SK-N-SH (cell line): ENCODE data around the gene NRG3. TPM values are rescaled to one million over a fixed set of nuclear protein-coding genes. Genes with fewer than 3 reads are reported as not detected.

ENCODE experiments used
- CTCF ChIA-PET: fragments of 300-600, 350-600 bp; formaldehyde crosslinking; extraction: SDS; loops from one replicate; lab custom pipeline; 2021; lab: Yijun Ruan, JAX
- POLR2A ChIA-PET: fragments of 350-600 bp; sonication (Branson Sonifier 250); formaldehyde crosslinking; extraction: SDS; loops from one replicate; lab custom pipeline; 2020; ENCODE audit warnings: antibody characterized with exemption, inconsistent platforms; lab: Yijun Ruan, JAX
- DNase-seq: peaks from one replicate; pipeline ENCODE4 v3.0.0; 2012
- H2AFZ ChIP-seq: fragments of 200-600 bp; sonication (generic); 2 replicates; pipeline ENCODE4 v1.8.1; 2016; ENCODE audit warnings: antibody characterized with exemption, mild to moderate bottlenecking, low read depth
- H3F3A ChIP-seq: fragments of 200-600 bp; sonication (generic); replicated peaks from 2 replicates; pipeline ENCODE3; 2016; ENCODE audit warnings: antibody characterized with exemption, mild to moderate bottlenecking; ENCODE audit not compliant: insufficient read depth
- H3K27ac ChIP-seq, 2 experiments: fragments of 200-500 bp in 1 of 2; fragments of 200-600 bp in 1 of 2; sonication (Bioruptor generic) in 1 of 2; sonication (generic), shearing (Covaris generic) in 1 of 2; 2 replicates each; pipeline versions ENCODE4 v1.5.1 to v1.6.1; 2014 to 2016; ENCODE audit warnings: low read depth in 2 of 2, inconsistent platforms in 1 of 2, low read length in 1 of 2, mild to moderate bottlenecking in 1 of 2, mixed read lengths in 1 of 2
- H3K27me3 ChIP-seq: fragments of 200-600 bp; sonication (generic), shearing (Covaris generic); 2 replicates; pipeline ENCODE4 v1.6.1; 2016; ENCODE audit warnings: mixed run types; ENCODE audit not compliant: insufficient read depth
- H3K36me3 ChIP-seq, 2 experiments: fragments of 200-500 bp in 1 of 2; fragments of 200-600 bp in 1 of 2; sonication (Bioruptor generic) in 1 of 2; sonication (generic) in 1 of 2; replicated peaks in 1 of 2; 2 replicates each; pipeline versions ENCODE3 to v1.5.1; 2014 to 2016; ENCODE audit warnings: low read length in 1 of 2, mild to moderate bottlenecking in 1 of 2; ENCODE audit not compliant: insufficient read depth in 2 of 2, control insufficient read depth in 1 of 2
- H3K4me1 ChIP-seq, 2 experiments: fragments of 200-500 bp in 1 of 2; fragments of 200-600 bp in 1 of 2; sonication (Bioruptor generic) in 1 of 2; sonication (generic), shearing (Covaris generic) in 1 of 2; 2 replicates each; pipeline versions ENCODE4 v1.5.1 to v1.6.1; 2014 to 2016; ENCODE audit warnings: low read depth in 1 of 2, low read length in 1 of 2, mixed run types in 1 of 2; ENCODE audit not compliant: insufficient read depth in 2 of 2, control insufficient read depth in 1 of 2
- H3K4me2 ChIP-seq: fragments of 200-600 bp; sonication (generic), shearing (Covaris generic); 2 replicates; pipeline ENCODE4 v1.6.1; 2017; ENCODE audit warnings: mixed run types
- H3K4me3 ChIP-seq, 2 experiments: fragments of 200-500 bp in 1 of 2; fragments of 200-600 bp in 1 of 2; sonication (Bioruptor generic) in 1 of 2; sonication (generic), shearing (Covaris generic) in 1 of 2; 2 replicates each; pipeline versions ENCODE4 v1.5.1 to v1.8.1; 2014 to 2016; ENCODE audit warnings: low read depth in 2 of 2, inconsistent platforms in 1 of 2, low read length in 1 of 2, mild to moderate bottlenecking in 1 of 2, mixed read lengths in 1 of 2, moderate library complexity in 1 of 2
- H3K79me2 ChIP-seq: fragments of 200-600 bp; sonication (generic); 2 replicates; pipeline ENCODE4 v1.8.1; 2017; ENCODE audit warnings: mild to moderate bottlenecking; ENCODE audit not compliant: insufficient read depth
- H3K9ac ChIP-seq: fragments of 200-600 bp; sonication (generic); 2 replicates; pipeline ENCODE4 v1.6.1; 2017; ENCODE audit warnings: mixed run types
- H3K9me2 ChIP-seq: fragments of 200-600 bp; sonication (generic); 2 replicates; pipeline ENCODE4 v1.6.1; 2017; ENCODE audit warnings: mixed run types
- H3K9me3 ChIP-seq: fragments of 200-600 bp; sonication (generic); 2 replicates; pipeline ENCODE4 v1.6.1; 2017; ENCODE audit warnings: mixed run types, mild to moderate bottlenecking, moderate library complexity
- H4K20me1 ChIP-seq: fragments of 200-600 bp; sonication (generic); 2 replicates; pipeline ENCODE4 v1.6.1; 2017; ENCODE audit warnings: mild to moderate bottlenecking, mixed run types; ENCODE audit not compliant: insufficient read depth
- ELF1 ChIP-seq: IDR thresholded peaks from 2 replicates; pipeline ENCODE4 v1.4.0; 2012
- FOXJ3 ChIP-seq: sonication (generic); formaldehyde crosslinking; IDR thresholded peaks from 2 replicates; pipeline ENCODE4 v1.5.1; 2020; ENCODE audit warnings: mild to moderate bottlenecking, missing genetic modification reagents
- FOXM1 ChIP-seq: IDR thresholded peaks from 2 replicates; pipeline ENCODE4 v1.4.0; 2012; ENCODE audit warnings: low read depth, mild to moderate bottlenecking
- GABPA ChIP-seq: IDR thresholded peaks from 2 replicates; pipeline ENCODE4 v1.4.0; 2012; ENCODE audit warnings: low read depth, mild to moderate bottlenecking
- GATA2 ChIP-seq: sonication (generic); formaldehyde crosslinking; IDR thresholded peaks from 2 replicates; pipeline ENCODE4 v1.5.0; 2020; ENCODE audit warnings: mild to moderate bottlenecking, missing genetic modification reagents
- NFIC ChIP-seq: IDR thresholded peaks from 2 replicates; pipeline ENCODE4 v1.4.0; 2012; ENCODE audit warnings: borderline replicate concordance
- RXRA ChIP-seq: IDR thresholded peaks from 2 replicates; pipeline ENCODE4 v1.4.0; 2012; ENCODE audit warnings: low read depth, mild to moderate bottlenecking, borderline replicate concordance
- SIN3A ChIP-seq: IDR thresholded peaks from 2 replicates; pipeline ENCODE4 v1.6.1; 2012; ENCODE audit warnings: low read depth, mild to moderate bottlenecking, low read length, moderate library complexity, borderline replicate concordance
- WGBS: methylation state at CpG from one replicate; pipeline ENCODE4 v1.1.6; 2017; ENCODE audit warnings: low lambda C conversion rate; 5-methylcytosine and 5-hydroxymethylcytosine counted together
- polyA plus RNA-seq, 3 experiments: library from polyadenylated mRNA; depleted of rRNA; stranded (reverse); fragments of >200 nt; gene quantifications; 2 replicates each; pipeline ENCODE4 v1.2.3, GENCODE V29; 2012
- TF ChIP-seq, protein P1 (sequence below): IDR thresholded peaks from 2 replicates; pipeline ENCODE4; 2012
- TF ChIP-seq, protein P2 (sequence below): fragments of 150-350 bp; IDR thresholded peaks from 2 replicates; pipeline ENCODE4 v1.6.1; 2016; ENCODE audit warnings: mild to moderate bottlenecking, low read depth, low read length

NRG3 gene
- polyA plus RNA-seq, 1 of the 3 experiments (the other 2 are of a cell fraction) = 0.03 TPM

DNA sequence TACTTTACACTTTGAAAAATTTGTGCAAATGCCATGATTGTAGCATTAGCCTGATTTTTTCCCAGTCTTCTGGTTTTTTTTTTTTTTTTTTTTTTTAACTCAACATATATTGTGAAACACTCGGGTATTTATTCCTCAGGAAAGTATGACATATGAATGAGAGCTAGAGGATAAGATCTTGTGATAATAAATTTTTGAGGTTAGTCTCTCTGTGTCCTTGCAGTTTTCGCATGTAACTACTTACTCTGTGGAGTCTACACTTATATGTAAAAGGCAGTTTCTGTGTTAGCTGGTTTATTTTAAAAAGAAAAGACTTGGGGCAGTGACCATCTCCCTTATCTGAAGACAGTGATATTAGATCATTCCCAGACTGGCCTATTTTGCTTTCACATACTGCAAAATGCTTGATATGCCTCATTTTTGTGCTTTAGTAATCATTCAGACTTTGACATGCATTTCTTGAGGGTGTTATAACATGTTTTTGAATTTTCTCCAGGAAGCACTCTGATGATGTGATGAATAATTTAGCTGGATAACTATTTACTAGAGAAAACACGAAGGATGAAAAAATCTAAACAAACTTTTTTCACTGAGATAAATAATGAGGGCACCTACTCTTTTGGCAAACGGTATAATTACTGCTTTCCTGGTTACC is 371.0 kb downstream of the NRG3 start:
- WGBS = 13% methylated on average over 4 of the region's 4 CpGs
- no peaks in the 10 kb centered on the region for H3K36me3 ChIP-seq
- H3K9me2 ChIP-seq = no peaks in the 10 kb centered on the region
- no peaks in the 10 kb centered on the region for H3F3A ChIP-seq
- POLR2A ChIA-PET = no interaction called here
- no peaks in the 10 kb centered on the region for H3K4me1 ChIP-seq
- H2AFZ ChIP-seq = no peak overlapping the region
- H4K20me1 ChIP-seq = no peaks in the 10 kb centered on the region
- no peak overlapping the region for H3K4me2 ChIP-seq
- no peaks in the 10 kb centered on the region for H3K9me3 ChIP-seq
- CTCF ChIA-PET = interaction anchor here (1.1 kb wide), 1 partner anchor 20 kb away, joined by 3 read pairs; no protein-coding TSS in a partner anchor
- no peak overlapping the region for H3K4me3 ChIP-seq
- no peaks in the 10 kb centered on the region for H3K79me2 ChIP-seq
- no peak overlapping the region for H3K9ac ChIP-seq
- TF ChIP-seq ELF1 (no peak), NFIC (no peak), RXRA (no peak)
- no peaks in the 10 kb centered on the region for H3K27me3 ChIP-seq
- DNase-seq = no peak
- no peak overlapping the region for H3K27ac ChIP-seq

DNA sequence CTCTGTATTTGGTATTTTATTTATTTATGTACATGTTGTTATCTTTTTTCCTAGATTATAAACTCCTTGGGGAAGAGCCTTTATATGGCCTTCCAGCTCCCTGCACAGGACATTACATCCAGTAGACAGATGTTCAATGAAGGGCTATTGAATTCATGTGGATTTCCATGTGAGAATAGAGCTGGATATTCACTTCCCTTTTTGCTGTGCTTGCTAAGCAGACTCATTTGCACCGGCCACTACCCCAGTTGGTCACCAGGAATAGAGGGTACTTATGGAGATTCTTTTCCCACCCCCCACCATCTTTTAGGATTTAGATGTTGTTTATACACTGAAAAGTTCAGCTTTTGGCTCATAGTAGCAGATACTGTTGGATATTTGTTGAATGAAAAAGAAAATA is 374.1 kb downstream of the NRG3 start:
- CTCF ChIA-PET = no interaction called here
- WGBS = 47% methylated on average over 1 of the region's 1 CpG

More for the DNA sequence above, 374.1 kb downstream of the NRG3 start:
- no peak overlapping the region for H3K4me3 ChIP-seq
- no peak overlapping the region for H3K4me2 ChIP-seq
- no peak overlapping the region for H3K9ac ChIP-seq
- H3K27ac ChIP-seq = no peak overlapping the region
- H3K9me2 ChIP-seq = no peaks in the 10 kb centered on the region
- H3K79me2 ChIP-seq = no peaks in the 10 kb centered on the region
- H3K4me1 ChIP-seq = no peaks in the 10 kb centered on the region
- H4K20me1 ChIP-seq = no peaks in the 10 kb centered on the region
- no peaks in the 10 kb centered on the region for H3K27me3 ChIP-seq
- no peak for TF ChIP-seq FOXM1
- no peak for TF ChIP-seq FOXJ3 (CRISPR knock-in tag)
- no peak for TF ChIP-seq ELF1
- TF ChIP-seq RXRA = no peak
- TF ChIP-seq GATA2 (CRISPR knock-in tag) = no peak
- TF ChIP-seq, protein P1, sequence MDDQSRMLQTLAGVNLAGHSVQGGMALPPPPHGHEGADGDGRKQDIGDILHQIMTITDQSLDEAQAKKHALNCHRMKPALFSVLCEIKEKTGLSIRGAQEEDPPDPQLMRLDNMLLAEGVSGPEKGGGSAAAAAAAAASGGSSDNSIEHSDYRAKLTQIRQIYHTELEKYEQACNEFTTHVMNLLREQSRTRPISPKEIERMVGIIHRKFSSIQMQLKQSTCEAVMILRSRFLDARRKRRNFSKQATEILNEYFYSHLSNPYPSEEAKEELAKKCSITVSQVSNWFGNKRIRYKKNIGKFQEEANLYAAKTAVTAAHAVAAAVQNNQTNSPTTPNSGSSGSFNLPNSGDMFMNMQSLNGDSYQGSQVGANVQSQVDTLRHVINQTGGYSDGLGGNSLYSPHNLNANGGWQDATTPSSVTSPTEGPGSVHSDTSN = no peak
- TF ChIP-seq GABPA = no peak
- no peak for TF ChIP-seq SIN3A
- TF ChIP-seq, protein P2, sequence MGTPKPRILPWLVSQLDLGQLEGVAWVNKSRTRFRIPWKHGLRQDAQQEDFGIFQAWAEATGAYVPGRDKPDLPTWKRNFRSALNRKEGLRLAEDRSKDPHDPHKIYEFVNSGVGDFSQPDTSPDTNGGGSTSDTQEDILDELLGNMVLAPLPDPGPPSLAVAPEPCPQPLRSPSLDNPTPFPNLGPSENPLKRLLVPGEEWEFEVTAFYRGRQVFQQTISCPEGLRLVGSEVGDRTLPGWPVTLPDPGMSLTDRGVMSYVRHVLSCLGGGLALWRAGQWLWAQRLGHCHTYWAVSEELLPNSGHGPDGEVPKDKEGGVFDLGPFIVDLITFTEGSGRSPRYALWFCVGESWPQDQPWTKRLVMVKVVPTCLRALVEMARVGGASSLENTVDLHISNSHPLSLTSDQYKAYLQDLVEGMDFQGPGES = no peak
- H3F3A ChIP-seq = no peaks in the 10 kb centered on the region
- H3K36me3 ChIP-seq = no peaks in the 10 kb centered on the region
- POLR2A ChIA-PET = no interaction called here
- DNase-seq = no peak
- H3K9me3 ChIP-seq = no peaks in the 10 kb centered on the region
- no peak overlapping the region for H2AFZ ChIP-seq
